Skeletal muscle satellite cell (primary cell): Measurements from ENCODE around the gene HNF1B.

Experiments
- H3K27me3 ChIP-seq: 2 replicates; pipeline ENCODE4 v1.7.0; 2013; ENCODE audit warnings: low read length; ENCODE audit not compliant: control insufficient read depth, insufficient read depth
- H3K36me3 ChIP-seq: 2 replicates; pipeline ENCODE4 v1.7.0; 2013; ENCODE audit warnings: mild to moderate bottlenecking, control low read depth, low read length; ENCODE audit not compliant: insufficient read depth
- H3K4me1 ChIP-seq: 2 replicates; pipeline ENCODE4 v1.7.0; 2013; ENCODE audit warnings: low read length; ENCODE audit not compliant: control insufficient read depth, insufficient read depth
- H3K4me2 ChIP-seq: 2 replicates; pipeline ENCODE4 v1.7.0; 2013; ENCODE audit warnings: mild to moderate bottlenecking, low read length
- H3K4me3 ChIP-seq: 2 replicates; pipeline ENCODE4 v1.7.0; 2013; ENCODE audit warnings: low read length
- H3K9ac ChIP-seq: 2 replicates; pipeline ENCODE4 v1.7.0; 2013; ENCODE audit warnings: mild to moderate bottlenecking, low read depth, low read length, moderate library complexity
- H3K9me3 ChIP-seq: replicated peaks from 2 replicates; pipeline ENCODE4 v1.7.0; 2013; ENCODE audit warnings: mild to moderate bottlenecking, control low read depth, low read length

HNF1B gene

DNA sequence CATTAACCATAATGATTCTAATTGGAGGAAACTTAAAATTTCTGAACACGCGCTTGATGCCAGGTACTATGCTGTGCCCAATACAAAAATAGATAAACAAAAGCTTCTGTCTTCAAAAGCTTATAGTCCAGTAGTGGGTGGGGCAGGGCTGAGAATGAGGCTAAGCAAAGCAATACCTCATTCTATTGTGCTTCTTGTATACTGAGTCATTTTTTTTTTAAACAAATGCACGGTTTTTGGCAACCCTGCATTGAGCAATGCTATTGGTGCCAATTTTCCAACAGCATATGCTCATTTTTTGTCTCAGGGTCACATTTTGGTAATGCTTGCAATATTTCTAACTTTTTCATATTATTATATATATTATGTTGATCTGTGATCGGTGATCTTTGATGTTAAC, 34.7 kb upstream of the HNF1B start:
- Histone ChIP-seq H3K4me3 (no peak overlapping the region), H3K36me3 (no peaks in the 10 kb centered on the region), H3K9ac (no peak overlapping the region), H3K9me3 (no peaks in the 10 kb centered on the region), H3K27me3 (peaks cover 21% of the 10 kb centered on the region), H3K4me2 (no peak overlapping the region), H3K4me1 (no peaks in the 10 kb centered on the region)

GRCh38 chr17:37774504-37774903, 29.6 kb upstream of the HNF1B start:
- Histone ChIP-seq H3K4me1 (no peaks in the 10 kb centered on the region), H3K9ac (no peak overlapping the region), H3K4me2 (no peak overlapping the region), H3K36me3 (no peaks in the 10 kb centered on the region), H3K27me3 (peaks cover 14% of the 10 kb centered on the region), H3K4me3 (no peak overlapping the region), H3K9me3 (no peaks in the 10 kb centered on the region)

DNA sequence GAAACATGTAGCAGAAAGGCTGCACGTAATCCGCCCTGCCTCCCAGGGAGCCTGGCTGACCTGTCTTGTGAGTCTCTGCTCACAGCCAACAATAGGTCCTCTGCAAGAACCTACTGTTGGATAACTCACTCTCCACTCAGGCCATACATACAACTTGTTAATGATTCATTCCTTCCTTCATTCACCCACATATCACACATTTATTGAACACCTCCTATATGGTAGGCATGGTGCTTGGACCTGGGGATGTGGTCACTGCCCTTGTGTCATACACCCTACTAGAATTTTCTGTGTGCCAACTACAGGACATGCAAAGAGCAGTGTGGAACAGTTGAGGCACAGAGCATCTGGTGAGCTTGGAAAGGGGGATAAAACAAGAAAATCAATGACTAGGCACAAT, 28.1 kb upstream of the HNF1B start:
- no peak overlapping the region for H3K9ac ChIP-seq
- peaks cover 23% of the 10 kb centered on the region for H3K27me3 ChIP-seq
- no peak overlapping the region for H3K4me3 ChIP-seq
- no peaks in the 10 kb centered on the region for H3K4me1 ChIP-seq
- no peaks in the 10 kb centered on the region for H3K36me3 ChIP-seq
- H3K4me2 ChIP-seq, result no peak overlapping the region
- H3K9me3 ChIP-seq, result no peaks in the 10 kb centered on the region

DNA sequence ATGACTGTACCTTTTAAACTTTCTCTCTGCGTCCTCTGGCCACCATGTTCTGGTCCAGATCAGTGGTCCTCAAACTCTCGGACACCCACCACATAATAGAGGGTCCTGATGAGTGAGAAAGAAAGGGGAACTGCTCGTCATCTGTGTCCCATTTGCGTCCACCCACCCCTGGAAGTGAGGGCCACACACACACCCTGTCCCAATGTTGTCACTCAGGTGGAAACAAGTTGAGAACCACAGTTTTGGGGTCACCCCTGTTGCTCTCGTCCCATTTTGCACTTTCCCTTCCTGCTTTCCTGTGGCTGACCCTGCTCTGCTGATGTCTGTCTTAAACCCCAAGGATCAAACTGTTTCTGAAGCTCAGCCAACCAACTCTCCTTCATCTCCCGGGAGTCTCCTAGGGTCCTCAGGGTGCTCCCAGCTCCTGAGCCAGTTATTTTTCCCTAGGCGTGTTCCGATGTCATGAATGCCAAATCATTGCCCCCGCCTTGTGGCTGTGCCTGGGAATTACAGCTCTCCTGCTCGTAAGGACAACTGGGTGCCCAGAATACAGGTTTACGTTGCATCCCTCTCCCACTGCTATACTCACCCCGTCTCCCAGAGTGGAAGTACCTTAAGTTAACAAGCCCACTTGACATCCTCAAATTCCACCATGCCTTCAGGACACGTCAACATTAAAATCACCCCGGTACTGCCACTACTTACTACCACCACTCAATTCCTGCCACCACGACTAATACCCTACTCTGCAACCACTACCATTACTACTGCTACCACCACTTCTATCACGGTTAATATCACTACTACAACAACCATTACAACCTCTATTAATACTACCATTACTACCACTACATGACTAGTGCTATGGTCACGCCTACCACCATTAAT, 26.0 kb upstream of the HNF1B start:
- no peaks in the 10 kb centered on the region for H3K9me3 ChIP-seq
- H3K4me2 ChIP-seq, result no peak overlapping the region
- H3K9ac ChIP-seq, result no peak overlapping the region
- H3K4me1 ChIP-seq, result no peaks in the 10 kb centered on the region
- H3K36me3 ChIP-seq, result no peaks in the 10 kb centered on the region
- H3K4me3 ChIP-seq, result no peak overlapping the region
- H3K27me3 ChIP-seq, result peaks cover 37% of the 10 kb centered on the region

GRCh38 chr17:37769050-37769449, 24.2 kb upstream of the HNF1B start:
- no peak overlapping the region for H3K9ac ChIP-seq
- H3K4me1 ChIP-seq, result no peaks in the 10 kb centered on the region
- H3K4me2 ChIP-seq, result no peak overlapping the region
- peaks cover 53% of the 10 kb centered on the region for H3K27me3 ChIP-seq
- no peaks in the 10 kb centered on the region for H3K36me3 ChIP-seq
- no peaks in the 10 kb centered on the region for H3K9me3 ChIP-seq
- H3K4me3 ChIP-seq, result no peak overlapping the region

DNA sequence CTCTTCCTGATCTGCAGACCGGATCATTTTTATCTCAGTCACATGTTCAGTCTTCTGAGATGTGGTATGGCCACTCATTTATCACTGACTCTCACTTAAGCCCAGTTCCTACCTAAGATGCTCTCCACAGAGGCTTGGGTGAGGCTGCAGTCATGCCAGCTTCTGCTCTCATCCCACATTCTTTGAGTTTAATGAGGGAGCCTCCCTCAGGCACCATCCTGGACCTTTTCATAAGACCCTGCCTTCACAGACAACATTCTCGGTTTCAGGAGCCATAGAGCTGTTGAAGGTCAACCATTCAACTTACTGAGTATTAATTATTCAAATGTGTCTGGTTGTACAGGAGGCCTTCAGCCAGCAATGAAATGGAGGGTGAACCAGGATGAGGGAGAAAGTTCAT, 23.6 kb upstream of the HNF1B start:
- Histone ChIP-seq H3K27me3 (peaks cover 57% of the 10 kb centered on the region), H3K36me3 (no peaks in the 10 kb centered on the region), H3K4me2 (no peak overlapping the region), H3K4me1 (no peaks in the 10 kb centered on the region), H3K9me3 (no peaks in the 10 kb centered on the region), H3K9ac (no peak overlapping the region), H3K4me3 (no peak overlapping the region)

- H3K9ac ChIP-seq, result no peak overlapping the region
- no peaks in the 10 kb centered on the region for H3K9me3 ChIP-seq
- peaks cover 63% of the 10 kb centered on the region for H3K27me3 ChIP-seq
- no peak overlapping the region for H3K4me2 ChIP-seq
- H3K4me3 ChIP-seq, result no peak overlapping the region
- H3K36me3 ChIP-seq, result no peaks in the 10 kb centered on the region
- no peaks in the 10 kb centered on the region for H3K4me1 ChIP-seq
Measured at GRCh38 chr17:37766971-37767370, 22.1 kb upstream of the HNF1B start.

DNA sequence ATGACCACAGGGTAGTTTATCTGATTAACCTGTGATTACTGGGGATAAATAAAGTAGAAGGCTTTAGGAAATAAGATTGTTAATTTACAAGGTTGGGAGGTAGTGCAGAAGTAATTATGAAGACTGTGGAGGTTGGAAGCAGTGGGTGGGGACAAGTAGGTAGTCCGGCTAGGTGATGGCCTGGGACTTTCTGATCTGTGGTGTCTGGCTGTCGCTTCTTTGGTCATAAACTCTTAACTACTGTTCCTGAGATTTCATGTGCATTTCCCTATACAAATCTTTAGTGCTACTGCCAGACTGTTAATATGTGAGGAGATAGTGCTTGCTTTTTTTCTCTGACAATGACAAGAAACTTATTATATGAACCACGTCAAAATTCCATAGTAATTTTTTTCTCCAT, 19.5 kb upstream of the HNF1B start:
- H3K4me2 ChIP-seq, result no peak overlapping the region
- no peaks in the 10 kb centered on the region for H3K4me1 ChIP-seq
- H3K4me3 ChIP-seq, result no peak overlapping the region
- H3K27me3 ChIP-seq, result peaks cover 72% of the 10 kb centered on the region
- no peaks in the 10 kb centered on the region for H3K9me3 ChIP-seq
- H3K36me3 ChIP-seq, result no peaks in the 10 kb centered on the region
- H3K9ac ChIP-seq, result no peak overlapping the region

- Histone ChIP-seq H3K4me3 (no peak overlapping the region), H3K4me2 (no peak overlapping the region), H3K9me3 (no peaks in the 10 kb centered on the region), H3K4me1 (no peaks in the 10 kb centered on the region), H3K9ac (no peak overlapping the region), H3K36me3 (no peaks in the 10 kb centered on the region), H3K27me3 (peaks cover 72% of the 10 kb centered on the region)
Measured at GRCh38 chr17:37762666-37763065, 17.8 kb upstream of the HNF1B start.

GRCh38 chr17:37761961-37762360, 17.1 kb upstream of the HNF1B start:
- H3K4me1 ChIP-seq, result no peaks in the 10 kb centered on the region
- no peak overlapping the region for H3K9ac ChIP-seq
- H3K27me3 ChIP-seq, result peaks cover 66% of the 10 kb centered on the region
- no peaks in the 10 kb centered on the region for H3K9me3 ChIP-seq
- H3K4me2 ChIP-seq, result no peak overlapping the region
- H3K36me3 ChIP-seq, result no peaks in the 10 kb centered on the region
- H3K4me3 ChIP-seq, result no peak overlapping the region

DNA sequence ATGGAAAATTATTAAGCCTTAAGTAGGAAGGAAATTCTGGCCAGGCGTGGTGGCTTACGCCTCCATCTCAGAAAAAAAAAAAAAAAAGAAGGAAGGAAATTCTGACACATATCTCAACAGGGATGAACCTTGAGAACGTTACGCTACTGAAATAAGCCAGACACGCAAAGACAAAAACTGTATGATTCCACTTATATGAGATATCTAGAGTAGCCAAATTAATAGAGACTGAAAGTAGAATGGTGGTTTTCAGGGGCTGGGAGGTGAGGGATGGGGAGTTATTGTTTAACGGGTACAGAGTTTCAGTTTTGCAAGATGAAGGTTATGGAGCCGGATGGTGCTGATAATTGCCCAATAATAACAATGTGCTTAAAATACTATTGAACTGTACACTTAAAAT, 16.2 kb upstream of the HNF1B start:
- Histone ChIP-seq H3K9me3 (no peaks in the 10 kb centered on the region), H3K36me3 (no peaks in the 10 kb centered on the region), H3K4me3 (no peak overlapping the region), H3K9ac (no peak overlapping the region), H3K27me3 (peaks cover 63% of the 10 kb centered on the region), H3K4me1 (no peaks in the 10 kb centered on the region), H3K4me2 (no peak overlapping the region)

- H3K4me2 ChIP-seq, result no peak overlapping the region
- no peak overlapping the region for H3K4me3 ChIP-seq
- H3K36me3 ChIP-seq, result no peaks in the 10 kb centered on the region
- no peaks in the 10 kb centered on the region for H3K9me3 ChIP-seq
- H3K9ac ChIP-seq, result no peak overlapping the region
- no peaks in the 10 kb centered on the region for H3K4me1 ChIP-seq
- H3K27me3 ChIP-seq, result peaks cover 52% of the 10 kb centered on the region
Measured at GRCh38 chr17:37759014-37759637, 14.3 kb upstream of the HNF1B start.
